HepG2 (cell line): ENCODE measurements around the gene VEZF1. TPM values are rescaled to one million over a fixed set of nuclear protein-coding genes. Genes with fewer than 3 reads are reported as not detected.
A peak's percentile ranks its signal among the peaks of the same experiment; 100 is the strongest.

Source experiments
- HDAC1 ChIP-seq: sonication (generic); formaldehyde crosslinking; IDR thresholded peaks from 2 replicates; pipeline ENCODE4 v1.5.1; 2020; ENCODE audit warnings: mild to moderate bottlenecking, missing genetic modification reagents
- HMGXB4 ChIP-seq, 2 experiments: sonication (generic) in 1 of 2; formaldehyde crosslinking in 1 of 2; IDR thresholded peaks; 2 replicates each; pipeline versions ENCODE4 v1.4.0 to v1.6.1; 2018 to 2020; ENCODE audit warnings: missing genetic modification reagents in 2 of 2, borderline replicate concordance in 1 of 2, low read depth in 1 of 2, mild to moderate bottlenecking in 1 of 2, missing biosample characterization in 1 of 2
- KDM2A ChIP-seq: sonication (generic); formaldehyde crosslinking; IDR thresholded peaks from 2 replicates; pipeline ENCODE4 v1.4.0; 2020; ENCODE audit warnings: low read depth, missing genetic modification reagents, borderline replicate concordance
- MAX ChIP-seq: IDR thresholded peaks from 2 replicates; pipeline ENCODE4 v1.6.1; 2012; ENCODE audit warnings: inconsistent platforms
- ZFY ChIP-seq: sonication (generic); formaldehyde crosslinking; IDR thresholded peaks from 2 replicates; pipeline ENCODE4 v1.4.0; 2020; ENCODE audit warnings: missing genetic modification reagents
- ZNF318 ChIP-seq: sonication (generic); formaldehyde crosslinking; IDR thresholded peaks from 2 replicates; pipeline ENCODE4 v1.4.0; 2020; ENCODE audit warnings: mild to moderate bottlenecking, missing genetic modification reagents
- ZNF652 ChIP-seq: IDR thresholded peaks from 2 replicates; pipeline ENCODE4 v1.6.1; 2016; ENCODE audit warnings: low read depth, borderline replicate concordance
- ZNF687 ChIP-seq: sonication (generic); formaldehyde crosslinking; IDR thresholded peaks from 2 replicates; pipeline ENCODE4 v1.5.1; 2020; ENCODE audit warnings: mild to moderate bottlenecking, missing genetic modification reagents, moderate library complexity
- ZNF746 ChIP-seq: sonication (generic); formaldehyde crosslinking; IDR thresholded peaks from 2 replicates; pipeline ENCODE4 v1.8.0; 2022; ENCODE audit warnings: mild to moderate bottlenecking, missing genetic modification reagents
- ZNF770 ChIP-seq: sonication (generic); formaldehyde crosslinking; IDR thresholded peaks from 2 replicates; pipeline ENCODE4 v1.5.0; 2020; ENCODE audit warnings: mild to moderate bottlenecking, missing genetic modification reagents
- polyA plus RNA-seq, 8 experiments: library from polyadenylated mRNA; depleted of rRNA in 3 of 8; stranded (reverse) in 7 of 8; unstranded in 1 of 8; fragments of >200 nt; fragmentation: Illumina TruSeq in 4 of 8; extraction: Trizol in 4 of 8; gene quantifications; 2 replicates each; pipeline versions ENCODE4 v1.2.1 to v1.2.3, GENCODE V29; 2011 to 2016; ENCODE audit warnings: low read depth in 4 of 8, missing spikeins in 1 of 8, mixed read lengths in 1 of 8; ENCODE audit not compliant: insufficient read depth in 1 of 8
- total RNA-seq, 5 experiments: library from RNA; depleted of rRNA; stranded (reverse); fragments of >200 nt; fragmentation: Illumina TruSeq; extraction: Trizol; gene quantifications; 2 replicates each; pipeline ENCODE4 v1.2.3, GENCODE V29; 2016; ENCODE audit warnings: low read depth in 1 of 5

The VEZF1 gene
- total and polyA plus RNA-seq, 2 of the 13 experiments (the other 11 are each of a cell fraction or from before 2014, with no cell fraction given), result 45.9 to 49.7 TPM

- TF ChIP-seq ZNF318 (CRISPR knock-in tag), result 0 out of 2 replicates have a peak, but pooled peaks have one; percentile 26
- peak; percentile 36; the same call in 1 of the 2 replicates for TF ChIP-seq KDM2A
- peak; percentile 28; the same call in 1 of the 2 replicates for TF ChIP-seq ZNF770 (CRISPR knock-in tag)
- peak; percentile 19; the same call in 1 of the 2 replicates for TF ChIP-seq HDAC1 (CRISPR knock-in tag)
- TF ChIP-seq ZNF746, result no peak
- TF ChIP-seq ZNF652 (CRISPR knock-in tag), result no peak
- TF ChIP-seq HMGXB4 (CRISPR knock-in tag; IDR thresholded peaks at IDR 0.05; ENCODE audit: borderline replicate concordance in 1 of 2, low read depth in 1 of 2), result peak; percentile 47 to 68; a peak in 2 of 4 replicates
- peak; percentile 67 for TF ChIP-seq MAX
- peak; percentile 53 for TF ChIP-seq ZNF687 (CRISPR knock-in tag)
- TF ChIP-seq ZFY (CRISPR knock-in tag), result peak; percentile 55
These were observed 32.7 kb downstream of the VEZF1 start, which contains the start of gene CUEDC1 (continued) for GRCh38 chr17:57955183-57955931.
